ENCODE measurements around the gene ITPR2.
"Not testable (repeated sequence)": the region's sequence is repeated elsewhere in the genome, so short reads cannot be mapped to it uniquely, and the experiment has no call there.

The ITPR2 gene

GRCh38 chr12:26678697-26679660, 154.0 kb downstream of the ITPR2 start:
- no peak for TF ChIP-seq CTCF (IDR thresholded peaks at IDR 0.05; ENCODE audit: low read depth, low read length)
- DNase-seq (ENCODE audit: extremely low read depth, low read depth), result no peak

- not testable (repeated sequence) for DNase-seq (ENCODE audit: extremely low read depth, low read depth)
Measured at GRCh38 chr12:26671487-26671886, 161.5 kb downstream of the ITPR2 start.

- no peak for TF ChIP-seq CTCF (IDR thresholded peaks at IDR 0.05; ENCODE audit: low read depth, low read length)
- no peak for DNase-seq (ENCODE audit: extremely low read depth, low read depth)
Measured at GRCh38 chr12:26668847-26669246, 164.1 kb downstream of the ITPR2 start.

GRCh38 chr12:26668230-26668629, 164.8 kb downstream of the ITPR2 start:
- DNase-seq (ENCODE audit: extremely low read depth, low read depth), result no peak
- no peak for TF ChIP-seq CTCF (IDR thresholded peaks at IDR 0.05; ENCODE audit: low read depth, low read length)

GRCh38 chr12:26666286-26666685, 166.7 kb downstream of the ITPR2 start:
- no peak for TF ChIP-seq CTCF (IDR thresholded peaks at IDR 0.05; ENCODE audit: low read depth, low read length)
- DNase-seq (ENCODE audit: extremely low read depth, low read depth), result no peak

- TF ChIP-seq CTCF (IDR thresholded peaks at IDR 0.05; ENCODE audit: low read depth, low read length), result no peak
- no peak for DNase-seq (ENCODE audit: extremely low read depth, low read depth)
Measured at GRCh38 chr12:26661399-26661798, 171.6 kb downstream of the ITPR2 start.

- TF ChIP-seq CTCF (IDR thresholded peaks at IDR 0.05; ENCODE audit: low read depth, low read length), result no peak
- DNase-seq (ENCODE audit: extremely low read depth, low read depth), result no peak
Measured at GRCh38 chr12:26659930-26660329, 173.1 kb downstream of the ITPR2 start.

GRCh38 chr12:26658991-26659390, 174.0 kb downstream of the ITPR2 start:
- TF ChIP-seq CTCF (IDR thresholded peaks at IDR 0.05; ENCODE audit: low read depth, low read length), result no peak
- no peak for DNase-seq (ENCODE audit: extremely low read depth, low read depth)
